Measurements from ENCODE around the gene BMPR1B. TPM values are rescaled to one million over a fixed set of nuclear protein-coding genes. Genes with fewer than 3 reads are reported as not detected.

Gene BMPR1B
- total and polyA plus RNA-seq, 2 of the 4 experiments (the other 2 are of a cell fraction) = 0.24 to 0.90 TPM

GRCh38 chr4:95018785-95019184, 261.0 kb downstream of the BMPR1B start:
- ChIA-PET POLR2A (ENCODE audit: unreplicated experiment) (no interaction called here), CTCF (no interaction called here)
- H3K56ac ChIP-seq (ENCODE audit: extremely low read depth, insufficient read depth, low read length) = no peak overlapping the region
- DNase-seq (no peak), ATAC-seq (ENCODE audit: low read depth) (no peak)
- no peak overlapping the region for H2BK5ac ChIP-seq (ENCODE audit: low read depth, low read length, poor library complexity, severe bottlenecking)
- in situ Hi-C loops (cut with MboI; ENCODE audit: low sequenced_read_pairs) (no loop called here), intact Hi-C loops (cut with micrococcal nuclease) (no loop called here), dilution Hi-C loops (cut with HindIII; ENCODE audit: low sequenced_read_pairs, unreplicated experiment) (no loop called here)
- no peak overlapping the region for H4K5ac ChIP-seq (ENCODE audit: low read depth, low read length)
- no peaks in the 10 kb centered on the region for H3K9me3 ChIP-seq (ENCODE audit: control insufficient read depth, insufficient read depth, low read length)
- H3K14ac ChIP-seq (replicated peaks; ENCODE audit: low read depth, low read length) = no peak overlapping the region
- H3K18ac ChIP-seq (ENCODE audit: low read depth, low read length) = no peak overlapping the region
- no peaks in the 10 kb centered on the region for H3K4me1 ChIP-seq (ENCODE audit: control insufficient read depth, insufficient read depth, low read length)
- no peak overlapping the region for H4K8ac ChIP-seq (ENCODE audit: low read depth in 2 of 2, low read length in 2 of 2)
- TF ChIP-seq SMC3 (IDR thresholded peaks at IDR 0.05; ENCODE audit: low read depth, low read length) = no peak
- TF ChIP-seq BHLHE40 (IDR thresholded peaks at IDR 0.05; ENCODE audit: low read depth, low read length) = no peak
- H3K36me3 ChIP-seq (ENCODE audit: control insufficient read depth, insufficient read depth, low read length) = no peaks in the 10 kb centered on the region
- H3K4me3 ChIP-seq (ENCODE audit: insufficient read depth, low read depth, low read length) = no peak overlapping the region
- no peak overlapping the region for H2BK15ac ChIP-seq (ENCODE audit: low read depth, low read length)
- H3K27me3 ChIP-seq (ENCODE audit: control insufficient read depth, insufficient read depth, low read length) = no peaks in the 10 kb centered on the region
- no peak overlapping the region for H3K4ac ChIP-seq (ENCODE audit: low read depth, low read length)
- H2AFZ ChIP-seq (replicated peaks; ENCODE audit: low read length, poor library complexity) = no peak overlapping the region
- H2AK9ac ChIP-seq (replicated peaks; ENCODE audit: low read depth, low read length, poor library complexity) = no peak overlapping the region
- H2AK5ac ChIP-seq (ENCODE audit: low read depth, low read length) = no peak overlapping the region
- H3K9ac ChIP-seq (ENCODE audit: low read depth, low read length) = no peak overlapping the region
- no peak overlapping the region for H3K4me2 ChIP-seq (ENCODE audit: low read depth, low read length)
- H2BK120ac ChIP-seq (ENCODE audit: low read depth, low read length) = no peak overlapping the region
- 80% methylated on average over 1 of the region's 5 CpGs; no CpG with 5 or more reads in 1 of the 2 experiments for WGBS, 2 experiments (ENCODE audit: extremely low coverage in 2 of 2, insufficient read length in 1 of 2)
- H4K20me1 ChIP-seq (ENCODE audit: insufficient read depth, low read length) = no peaks in the 10 kb centered on the region
- no peak overlapping the region for H3K27ac ChIP-seq (ENCODE audit: insufficient read depth, low read length)
- H3K79me1 ChIP-seq (ENCODE audit: low read depth in 1 of 2, low read length in 2 of 2) = no peaks in the 10 kb centered on the region
- H3K9me1 ChIP-seq (ENCODE audit: insufficient read depth, low read length) = peaks cover 3% of the 10 kb centered on the region; the same call in 1 of the 2 replicates
- H3K23ac ChIP-seq (ENCODE audit: low read depth, low read length) = no peak overlapping the region
- no TSS peak for BruUV-seq (replicated peaks)
- H4K91ac ChIP-seq (ENCODE audit: insufficient read depth, low read depth, low read length) = no peak overlapping the region
- no peak overlapping the region for H2BK20ac ChIP-seq (ENCODE audit: low read depth, low read length)

Measured in IMR-90 (cell line).